SK-N-SH treated with all-trans-retinoic acid at 6 μM for 48 hours (cell line): ENCODE data around the gene DDX18.

Experiments used
- ARNTL ChIP-seq: fragments of 450-650 bp; formaldehyde crosslinking; IDR thresholded peaks from 2 replicates; pipeline ENCODE4 v1.5.0; 2020; ENCODE audit warnings: low read depth, mild to moderate bottlenecking, moderate library complexity, borderline replicate concordance
- BACH2 ChIP-seq: fragments of 250-450 bp; sonication (Bioruptor Pico); IDR thresholded peaks from 2 replicates; pipeline ENCODE4 v1.9.0; 2021; ENCODE audit warnings: mild to moderate bottlenecking, borderline replicate concordance
- CREB5 ChIP-seq: fragments of 250-450 bp; sonication (Bioruptor Pico); IDR thresholded peaks from 2 replicates; pipeline ENCODE4 v1.5.1; 2020; ENCODE audit warnings: low read depth, mild to moderate bottlenecking, moderate library complexity
- ESRRG ChIP-seq: fragments of 250-450 bp; sonication (Bioruptor Pico); IDR thresholded peaks from 2 replicates; pipeline ENCODE4 v1.6.1; 2021; ENCODE audit warnings: mild to moderate bottlenecking
- ISL1 ChIP-seq: fragments of 250-450 bp; sonication (Bioruptor Pico); IDR thresholded peaks from 2 replicates; pipeline ENCODE4 v2.1.2; 2022; ENCODE audit warnings: mild to moderate bottlenecking, moderate library complexity
- PATZ1 ChIP-seq: fragments of 250-450 bp; sonication (Bioruptor Pico); IDR thresholded peaks from 2 replicates; pipeline ENCODE4 v1.8.0; 2020; ENCODE audit warnings: mild to moderate bottlenecking, moderate library complexity, borderline replicate concordance
- PPARA ChIP-seq: fragments of 250-450 bp; sonication (Bioruptor Pico); IDR thresholded peaks from 2 replicates; pipeline ENCODE4 v1.5.0; 2020; ENCODE audit warnings: mild to moderate bottlenecking, borderline replicate concordance
- SNAI2 ChIP-seq: fragments of 250-450 bp; sonication (Bioruptor Pico); IDR thresholded peaks from 2 replicates; pipeline ENCODE4 v1.5.0; 2020; ENCODE audit warnings: mild to moderate bottlenecking, moderate library complexity
- TCF4 ChIP-seq: fragments of 250-450 bp; sonication (Bioruptor Pico); IDR thresholded peaks from 2 replicates; pipeline ENCODE4 v1.8.0; 2021; ENCODE audit warnings: mild to moderate bottlenecking, moderate library complexity, borderline replicate concordance
- TSHZ2 ChIP-seq: fragments of 250-450 bp; sonication (Bioruptor Pico); IDR thresholded peaks from 2 replicates; pipeline ENCODE4 v1.5.0; 2020; ENCODE audit warnings: mild to moderate bottlenecking, moderate library complexity
- ZNF565 ChIP-seq: fragments of 450-650 bp; formaldehyde crosslinking; conservative IDR thresholded peaks from 2 replicates; pipeline ENCODE4 v1.5.0; 2020; ENCODE audit warnings: low read depth, mild to moderate bottlenecking, moderate library complexity

GRCh38 chr2:117775703-117776219 lies 38.7 kb upstream of the DDX18 start:
- TF ChIP-seq TSHZ2 (CRISPR knock-in tag) = no peak
- TF ChIP-seq PPARA (CRISPR knock-in tag) = no peak
- no peak for TF ChIP-seq ARNTL (CRISPR knock-in tag)
- no peak for TF ChIP-seq PATZ1 (CRISPR knock-in tag)
- no peak for TF ChIP-seq TCF4
- TF ChIP-seq BACH2 (CRISPR knock-in tag) = no peak
- no peak for TF ChIP-seq ISL1 (CRISPR knock-in tag)
- no peak for TF ChIP-seq SNAI2
- TF ChIP-seq ESRRG (CRISPR knock-in tag) = no peak
- no peak for TF ChIP-seq ZNF565
- no peak for TF ChIP-seq CREB5 (CRISPR knock-in tag)
